Trophoblast cell (in vitro differentiated cells and primary cell): ENCODE data around the gene C3.

Experiments used
- DNase-seq, 2 donors: peaks; one replicate each; pipeline ENCODE4 v3.0.0-alpha.2; 2016
- H2AFZ ChIP-seq: 2 replicates; pipeline ENCODE4 v1.6.1; 2013; ENCODE audit warnings: low read length, moderate library complexity, mild to moderate bottlenecking; ENCODE audit not compliant: insufficient read depth, poor library complexity
- H2AK5ac ChIP-seq: 2 replicates; pipeline ENCODE4 v1.6.1; 2013; ENCODE audit warnings: mild to moderate bottlenecking, low read length
- H2BK120ac ChIP-seq: 2 replicates; pipeline ENCODE4 v1.6.1; 2013; ENCODE audit warnings: low read length, mild to moderate bottlenecking, moderate library complexity; ENCODE audit not compliant: insufficient read depth, poor library complexity
- H2BK12ac ChIP-seq: 2 replicates; pipeline ENCODE4 v1.6.1; 2013; ENCODE audit warnings: mild to moderate bottlenecking, low read length, moderate library complexity
- H2BK5ac ChIP-seq: 2 replicates; pipeline ENCODE4 v1.6.1; 2013; ENCODE audit warnings: low read length, low read depth, moderate library complexity, mild to moderate bottlenecking; ENCODE audit not compliant: poor library complexity
- H3K14ac ChIP-seq: 2 replicates; pipeline ENCODE4 v1.6.1; 2013; ENCODE audit warnings: mild to moderate bottlenecking, low read length
- H3K18ac ChIP-seq: 2 replicates; pipeline ENCODE4 v1.6.1; 2013; ENCODE audit warnings: mild to moderate bottlenecking, low read length
- H3K23ac ChIP-seq: 2 replicates; pipeline ENCODE4 v1.6.1; 2013; ENCODE audit warnings: low read length
- H3K27ac ChIP-seq: 2 replicates; pipeline ENCODE4 v1.5.1; 2013; ENCODE audit warnings: low read depth, mild to moderate bottlenecking, inconsistent platforms, low read length, moderate library complexity
- H3K27me3 ChIP-seq: 2 replicates; pipeline ENCODE4 v1.6.1; 2013; ENCODE audit warnings: inconsistent platforms, mild to moderate bottlenecking, low read length, moderate library complexity; ENCODE audit not compliant: insufficient read depth
- H3K36me3 ChIP-seq, 2 experiments: 1 replicate in 1 of 2; 2 replicates in 1 of 2; pipeline ENCODE4 v1.6.1; 2013; ENCODE audit warnings: low read length in 2 of 2, mild to moderate bottlenecking in 2 of 2, moderate library complexity in 1 of 2; ENCODE audit not compliant: insufficient read depth in 2 of 2, control insufficient read depth in 1 of 2
- H3K4ac ChIP-seq: 2 replicates; pipeline ENCODE4 v1.6.1; 2013; ENCODE audit warnings: low read depth, mild to moderate bottlenecking, low read length, moderate library complexity
- H3K4me1 ChIP-seq, 2 experiments: 1 replicate in 1 of 2; 2 replicates in 1 of 2; pipeline ENCODE4 v1.6.1; 2013; ENCODE audit warnings: low read length in 2 of 2, mild to moderate bottlenecking in 2 of 2, moderate library complexity in 1 of 2; ENCODE audit not compliant: insufficient read depth in 2 of 2, control insufficient read depth in 1 of 2
- H3K4me2 ChIP-seq: 2 replicates; pipeline ENCODE4 v1.6.1; 2013; ENCODE audit warnings: inconsistent platforms, mild to moderate bottlenecking, low read length, moderate library complexity
- H3K4me3 ChIP-seq: 2 replicates; pipeline ENCODE4 v1.5.1; 2013; ENCODE audit warnings: mild to moderate bottlenecking, low read depth, low read length, inconsistent platforms
- H3K79me1 ChIP-seq: one replicate; pipeline ENCODE4 v1.6.1; 2013; ENCODE audit warnings: low read length
- H3K79me2 ChIP-seq: 2 replicates; pipeline ENCODE4 v1.6.1; 2013; ENCODE audit warnings: low read length, mild to moderate bottlenecking; ENCODE audit not compliant: control insufficient read depth, insufficient read depth, poor library complexity
- H3K9ac ChIP-seq: 2 replicates; pipeline ENCODE4 v1.6.1; 2013; ENCODE audit warnings: mild to moderate bottlenecking, low read length
- H3K9me3 ChIP-seq: 2 replicates; pipeline ENCODE4 v1.6.1; 2013; ENCODE audit warnings: low read depth, mild to moderate bottlenecking, control low read depth, inconsistent platforms, low read length; ENCODE audit not compliant: insufficient read depth
- H4K12ac ChIP-seq: 2 replicates; pipeline ENCODE4 v1.6.1; 2013; ENCODE audit warnings: low read depth, mild to moderate bottlenecking, low read length, moderate library complexity
- H4K8ac ChIP-seq: 2 replicates; pipeline ENCODE4 v1.6.1; 2013; ENCODE audit warnings: low read depth, mild to moderate bottlenecking, low read length, moderate library complexity
- H4K91ac ChIP-seq: one replicate; pipeline ENCODE4 v1.6.1; 2013; ENCODE audit warnings: low read depth, mild to moderate bottlenecking, low read length, moderate library complexity
- WGBS: extraction: QIAGEN DNeasy Blood & Tissue Kit; methylation state at CpG from one replicate; pipeline ENCODE4 v1.1.7; 2013; ENCODE audit warnings: missing lambda C conversion rate; ENCODE audit not compliant: insufficient read length, insufficient coverage; ENCODE audit errors: extremely low coverage; 5-methylcytosine and 5-hydroxymethylcytosine counted together

Gene C3

DNA sequence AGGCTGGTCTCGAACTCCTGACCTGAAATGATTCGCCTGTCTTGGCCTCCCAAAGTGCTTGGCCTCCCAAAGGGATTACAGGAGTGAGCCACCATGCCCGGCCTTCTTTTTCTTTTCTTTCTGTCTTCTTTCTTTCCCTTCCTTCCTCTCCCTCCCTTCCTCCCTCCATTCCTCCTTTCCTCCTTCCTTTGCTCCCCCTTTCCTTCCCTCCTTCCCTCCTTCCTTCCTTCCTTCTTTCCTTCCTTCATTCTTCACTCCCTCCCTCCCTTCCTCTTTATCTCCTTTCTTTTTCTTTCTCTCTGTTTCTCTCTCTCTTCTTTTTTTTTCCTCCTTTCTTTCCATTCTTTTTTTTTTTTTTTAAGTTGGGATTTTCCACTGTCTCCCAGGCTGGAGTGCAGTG, 12.1 kb downstream of the C3 start:
- H3K23ac ChIP-seq: no peak overlapping the region
- H2AK5ac ChIP-seq: no peak overlapping the region

GRCh38 chr19:6707658-6708018, 12.8 kb downstream of the C3 start:
- Histone ChIP-seq H4K12ac (no peak overlapping the region), H2BK12ac (no peak overlapping the region), H3K36me3 (no peaks in the 10 kb centered on the region), H3K14ac (no peak overlapping the region), H3K79me1 (no peaks in the 10 kb centered on the region), H3K18ac (no peak overlapping the region), H2BK120ac (no peak overlapping the region), H3K9me3 (peaks cover 3% of the 10 kb centered on the region), H3K23ac (no peak overlapping the region), H4K91ac (no peak overlapping the region), H2BK5ac (no peak overlapping the region), H3K27me3 (peaks cover 11% of the 10 kb centered on the region), H3K27ac (no peak overlapping the region), H2AK5ac (no peak overlapping the region), H3K4me2 (no peak overlapping the region), H3K4ac (no peak overlapping the region), H3K9ac (no peak overlapping the region), H4K8ac (no peak overlapping the region), H2AFZ (no peak overlapping the region), H3K4me3 (no peak overlapping the region), H3K4me1 (peaks cover 0 to 2% of the 10 kb centered on the region in 2 experiments), H3K79me2 (no peaks in the 10 kb centered on the region)
- no CpG with 5 or more reads among the region's 16 CpGs for WGBS
- no peak for DNase-seq

More for the DNA sequence above, 12.1 kb downstream of the C3 start:
- H3K18ac ChIP-seq: no peak overlapping the region
- no peak overlapping the region for H4K8ac ChIP-seq
- no peak overlapping the region for H2AFZ ChIP-seq
- no peak overlapping the region for H3K27ac ChIP-seq
- H3K4me1 ChIP-seq: peaks cover 0 to 2% of the 10 kb centered on the region in 2 experiments
- no peak overlapping the region for H2BK5ac ChIP-seq
- no peak overlapping the region for H3K4me3 ChIP-seq
- no peak overlapping the region for H3K4ac ChIP-seq
- no peak overlapping the region for H3K9ac ChIP-seq
- H3K9me3 ChIP-seq: peaks cover 6% of the 10 kb centered on the region
- H3K4me2 ChIP-seq: no peak overlapping the region
- peaks cover 11% of the 10 kb centered on the region for H3K27me3 ChIP-seq
- no peaks in the 10 kb centered on the region for H3K79me1 ChIP-seq
- H3K79me2 ChIP-seq: no peaks in the 10 kb centered on the region
- H2BK120ac ChIP-seq: no peak overlapping the region
- H3K36me3 ChIP-seq: no peaks in the 10 kb centered on the region
- H2BK12ac ChIP-seq: no peak overlapping the region
- H3K14ac ChIP-seq: no peak overlapping the region
- no peak for DNase-seq
- H4K12ac ChIP-seq: no peak overlapping the region
- WGBS: no CpG with 5 or more reads among the region's 3 CpGs
- H4K91ac ChIP-seq: no peak overlapping the region

DNA sequence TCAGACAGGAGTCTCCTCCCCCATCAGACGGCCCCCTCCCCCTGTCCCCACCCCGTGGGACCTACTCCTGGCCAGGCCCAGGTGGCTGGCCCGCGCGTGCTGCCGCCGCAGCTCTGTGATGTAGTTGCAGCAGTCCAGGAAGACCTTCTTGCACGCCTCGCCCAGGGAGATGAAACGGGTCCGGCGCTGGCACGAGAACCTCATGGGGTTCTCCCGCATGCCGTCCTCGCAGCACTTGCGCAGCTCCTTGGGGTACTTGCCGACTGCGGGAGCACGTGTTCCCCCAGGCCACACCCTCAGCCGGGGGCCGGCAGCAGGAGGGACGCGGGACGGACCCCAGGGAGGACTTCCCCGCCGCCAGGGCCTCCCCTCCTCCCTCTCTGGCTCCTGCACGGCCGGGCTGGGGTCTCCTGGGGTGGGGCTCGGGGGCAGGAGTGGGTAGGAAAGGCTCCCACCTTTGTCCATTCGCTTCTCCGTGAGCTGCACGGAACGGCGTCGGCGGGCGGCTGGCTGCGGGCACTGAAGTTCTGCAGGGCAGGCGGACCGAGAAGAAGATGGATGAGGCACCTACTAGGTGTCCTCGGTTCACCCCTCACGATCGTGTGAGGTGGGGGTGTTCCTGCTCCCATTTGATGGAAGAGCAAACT, 13.3 kb downstream of the C3 start:
- Histone ChIP-seq H2AK5ac (no peak overlapping the region), H3K18ac (no peak overlapping the region), H2BK12ac (no peak overlapping the region), H2AFZ (no peak overlapping the region), H3K23ac (no peak overlapping the region), H3K27me3 (peaks cover 11% of the 10 kb centered on the region), H3K4me3 (no peak overlapping the region), H4K12ac (no peak overlapping the region), H3K9me3 (peaks cover 2% of the 10 kb centered on the region), H3K36me3 (no peaks in the 10 kb centered on the region), H3K4me1 (peaks cover 0 to 2% of the 10 kb centered on the region in 2 experiments), H4K8ac (no peak overlapping the region), H3K79me2 (no peaks in the 10 kb centered on the region), H3K4ac (no peak overlapping the region), H2BK120ac (no peak overlapping the region), H3K4me2 (no peak overlapping the region), H3K14ac (no peak overlapping the region), H2BK5ac (no peak overlapping the region), H3K9ac (no peak overlapping the region), H4K91ac (no peak overlapping the region), H3K27ac (no peak overlapping the region), H3K79me1 (no peaks in the 10 kb centered on the region)
- DNase-seq: no peak
- WGBS: no CpG with 5 or more reads among the region's 44 CpGs

DNA sequence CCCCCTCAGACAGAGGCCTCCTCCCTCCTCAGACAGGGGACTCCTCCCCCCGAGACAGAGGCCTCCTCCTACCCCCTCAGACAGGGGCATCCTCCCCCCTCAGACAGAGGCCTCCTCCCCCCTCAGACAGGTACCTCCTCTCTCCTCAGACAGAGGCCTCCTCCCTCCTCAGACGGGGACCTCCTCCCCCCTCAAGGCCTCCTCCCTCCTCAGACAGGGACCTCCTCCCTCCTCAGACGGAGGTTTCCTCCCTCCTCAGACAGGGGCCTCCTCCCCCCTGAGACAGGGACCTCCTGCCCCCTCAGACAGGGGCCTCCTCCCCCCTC, 13.9 kb downstream of the C3 start:
- H3K27me3 ChIP-seq: peaks cover 11% of the 10 kb centered on the region
- H3K27ac ChIP-seq: no peak overlapping the region
- H3K4me1 ChIP-seq: peaks cover 0 to 2% of the 10 kb centered on the region in 2 experiments
- no peaks in the 10 kb centered on the region for H3K36me3 ChIP-seq
- WGBS: no CpG with 5 or more reads among the region's 3 CpGs
- no peak overlapping the region for H3K4me3 ChIP-seq
- no peak overlapping the region for H3K4ac ChIP-seq
- H4K91ac ChIP-seq: no peak overlapping the region
- H2AFZ ChIP-seq: no peak overlapping the region
- H2BK5ac ChIP-seq: no peak overlapping the region
- peaks cover 2% of the 10 kb centered on the region for H3K9me3 ChIP-seq
- H3K79me2 ChIP-seq: no peaks in the 10 kb centered on the region
- H3K18ac ChIP-seq: no peak overlapping the region
- H3K4me2 ChIP-seq: no peak overlapping the region
- no peak overlapping the region for H3K9ac ChIP-seq
- DNase-seq: no peak
- H2BK12ac ChIP-seq: no peak overlapping the region
- H3K14ac ChIP-seq: no peak overlapping the region
- H4K12ac ChIP-seq: no peak overlapping the region
- H4K8ac ChIP-seq: no peak overlapping the region
- no peak overlapping the region for H2AK5ac ChIP-seq
- H2BK120ac ChIP-seq: no peak overlapping the region
- no peaks in the 10 kb centered on the region for H3K79me1 ChIP-seq
- H3K23ac ChIP-seq: no peak overlapping the region
